ENCODE measurements around the gene MOGAT1. TPM values are rescaled to one million over a fixed set of nuclear protein-coding genes. Genes with fewer than 3 reads are reported as not detected.
"Not testable (repeated sequence)": the region's sequence is repeated elsewhere in the genome, so short reads cannot be mapped to it uniquely, and the experiment has no call there.

Gene MOGAT1
- total RNA-seq, 1 experiment from 2014 or later: not detected

- WGBS (ENCODE audit: extremely low coverage, insufficient read length, low lambda C conversion rate): no CpG with 5 or more reads among the region's 2 CpGs
- not testable (repeated sequence) for H3K4ac ChIP-seq (ENCODE audit: low read depth, low read length); H2BK20ac ChIP-seq (ENCODE audit: low read depth, low read length, poor library complexity, severe bottlenecking); DNase-seq; H2BK5ac ChIP-seq (ENCODE audit: insufficient read length, low read length); H4K5ac ChIP-seq (ENCODE audit: insufficient read length, low read depth, low read length); H3K14ac ChIP-seq (ENCODE audit: insufficient read depth, low read length); H3K4me2 ChIP-seq (ENCODE audit: insufficient read depth, insufficient read length, low read length); H3K27ac ChIP-seq (ENCODE audit: insufficient read length, low read depth, low read length); H3K56ac ChIP-seq (ENCODE audit: insufficient read length, low read depth, low read length); H3K27me3 Mint-ChIP-seq (ENCODE audit: low read depth); H3K9ac ChIP-seq (ENCODE audit: extremely low read depth, insufficient read length, low read length); H3K27me3 ChIP-seq (ENCODE audit: insufficient read depth, low read length); H3K79me2 ChIP-seq (ENCODE audit: insufficient read depth, low read length); H2BK120ac ChIP-seq (ENCODE audit: low read depth, low read length, poor library complexity, severe bottlenecking); H3K23ac ChIP-seq (ENCODE audit: insufficient read length, low read depth, low read length); H3K4me1 Mint-ChIP-seq; H3K27ac Mint-ChIP-seq; H3K79me1 ChIP-seq (ENCODE audit: insufficient read depth, low read depth, low read length, poor library complexity, severe bottlenecking); H3K4me1 ChIP-seq (ENCODE audit: insufficient read depth, low read length); H4K20me1 ChIP-seq (ENCODE audit: control insufficient read depth, insufficient read depth, insufficient read length); H2BK12ac ChIP-seq (ENCODE audit: insufficient read length, low read depth, low read length); H4K8ac ChIP-seq (replicated peaks; ENCODE audit: insufficient read length, low read depth, low read length); H3K9me3 ChIP-seq (ENCODE audit: control insufficient read depth, low read depth, low read length); H2BK15ac ChIP-seq (ENCODE audit: low read depth, low read length); H3K18ac ChIP-seq (ENCODE audit: insufficient read length, low read depth, low read length); H3K4me3 Mint-ChIP-seq; H3K23me2 ChIP-seq (ENCODE audit: insufficient read length, low read depth, low read length, poor library complexity, severe bottlenecking); H2AK5ac ChIP-seq (ENCODE audit: insufficient read length, low read length); H3T11ph ChIP-seq (ENCODE audit: low read length); H4K91ac ChIP-seq (ENCODE audit: insufficient read length, low read depth, low read length); H2AFZ ChIP-seq (ENCODE audit: low read length)
- Mint-ChIP-seq H3K36me3 (ENCODE audit: insufficient read depth in 1 of 3, low read depth in 3 of 3) (peaks cover 10 to 25% (median 19%) of the 10 kb centered on the region in 3 experiments; a peak in 6 of 7 replicates), H3K9me3 (peaks cover 13 to 23% of the 10 kb centered on the region in 2 experiments)
These were observed 50.1 kb downstream of the MOGAT1 start for GRCh38 chr2:222721597-222721996.

Data from H9 (cell line).